GM10847 (cell line): ENCODE measurements around the gene LBP.

Source experiments
- POLR2A ChIP-seq: IDR thresholded peaks from 2 replicates; pipeline ENCODE4 v1.6.1; 2011; ENCODE audit not compliant: insufficient read length; ENCODE audit errors: extremely low read depth

The LBP gene

DNA sequence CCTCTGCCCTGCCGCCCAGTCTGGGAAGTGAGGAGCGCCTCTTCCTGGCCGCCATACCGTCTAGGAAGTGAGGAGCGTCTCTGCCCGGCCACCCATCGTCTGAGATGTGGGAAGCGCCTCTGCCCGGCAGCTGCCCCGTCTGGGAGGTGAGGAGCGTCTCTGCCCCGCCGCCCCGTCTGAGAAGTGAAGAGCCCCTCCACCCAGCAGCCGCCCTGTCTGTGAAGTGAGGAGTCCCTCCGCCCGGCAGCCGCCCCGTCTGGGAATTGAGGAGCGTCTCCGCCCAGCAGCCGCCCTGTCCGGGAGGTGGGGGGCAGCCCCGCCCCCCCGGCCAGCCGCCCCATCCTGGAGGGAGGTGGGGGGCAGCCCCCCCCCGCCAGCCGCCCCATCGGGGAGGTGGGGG lies 61.0 kb downstream of the LBP start:
- TF ChIP-seq POLR2A = no peak

GRCh38 chr20:38412877-38413577 lies 66.7 kb downstream of the LBP start:
- no peak for TF ChIP-seq POLR2A

GRCh38 chr20:38414769-38415450 lies 68.6 kb downstream of the LBP start:
- TF ChIP-seq POLR2A = no peak

- no peak for TF ChIP-seq POLR2A
These were observed 72.4 kb downstream of the LBP start for GRCh38 chr20:38418509-38419204.

DNA sequence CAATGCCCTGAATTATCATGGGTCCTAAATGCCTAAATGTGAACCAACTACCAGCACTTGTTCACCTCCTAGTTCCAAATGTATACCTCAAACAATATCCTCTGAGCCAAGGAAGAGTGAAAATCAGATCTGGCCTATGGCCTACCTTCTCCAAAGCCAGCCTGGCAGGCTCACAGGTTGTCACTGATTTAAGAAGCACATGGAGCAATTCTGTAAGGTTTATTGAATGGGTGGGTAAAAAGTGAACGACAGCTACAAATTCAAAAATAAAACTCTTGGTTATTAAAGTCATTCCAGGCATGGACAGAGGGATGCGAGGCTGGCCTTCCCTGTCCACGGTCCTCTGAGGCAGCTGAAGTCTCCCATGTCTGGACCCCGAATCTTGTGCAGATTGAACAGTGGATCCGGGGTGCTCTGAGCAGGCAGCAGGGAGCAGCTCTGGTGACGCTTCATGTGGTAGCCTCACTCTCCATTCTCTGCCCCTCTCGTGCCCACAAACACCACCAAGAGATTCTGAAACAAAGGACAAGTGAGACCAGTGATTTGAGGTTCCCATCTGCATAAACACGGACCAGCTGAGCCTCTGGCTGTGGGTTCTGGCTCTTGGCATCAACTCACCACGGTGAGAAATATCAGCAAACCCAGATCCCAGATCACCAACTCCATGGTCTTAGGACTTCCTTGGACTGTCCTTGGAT lies 74.3 kb downstream of the LBP start:
- no peak for TF ChIP-seq POLR2A

GRCh38 chr20:38421915-38422314 lies 75.6 kb downstream of the LBP start:
- TF ChIP-seq POLR2A = no peak

- TF ChIP-seq POLR2A = no peak
These were observed 77.3 kb downstream of the LBP start for GRCh38 chr20:38423541-38423940.

DNA sequence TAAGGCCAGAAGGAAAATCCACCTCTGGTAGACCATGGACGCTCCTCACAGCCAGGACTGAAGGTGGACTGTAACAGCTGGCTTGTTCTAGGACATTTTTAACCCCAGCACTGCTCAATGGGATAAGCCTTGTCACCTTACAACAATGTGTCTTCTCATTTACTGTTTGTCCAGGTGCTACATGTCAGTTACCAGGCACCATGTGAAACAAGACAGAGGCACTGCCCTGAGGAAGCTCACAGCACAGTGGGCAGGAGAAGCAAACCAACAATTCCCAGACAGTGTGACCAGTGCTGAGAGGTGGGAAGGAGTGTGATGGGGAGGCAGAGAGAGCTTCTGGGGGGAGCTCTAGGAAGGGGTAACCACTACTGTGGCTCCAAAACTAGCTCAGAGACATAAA lies 78.1 kb downstream of the LBP start:
- TF ChIP-seq POLR2A = no peak

DNA sequence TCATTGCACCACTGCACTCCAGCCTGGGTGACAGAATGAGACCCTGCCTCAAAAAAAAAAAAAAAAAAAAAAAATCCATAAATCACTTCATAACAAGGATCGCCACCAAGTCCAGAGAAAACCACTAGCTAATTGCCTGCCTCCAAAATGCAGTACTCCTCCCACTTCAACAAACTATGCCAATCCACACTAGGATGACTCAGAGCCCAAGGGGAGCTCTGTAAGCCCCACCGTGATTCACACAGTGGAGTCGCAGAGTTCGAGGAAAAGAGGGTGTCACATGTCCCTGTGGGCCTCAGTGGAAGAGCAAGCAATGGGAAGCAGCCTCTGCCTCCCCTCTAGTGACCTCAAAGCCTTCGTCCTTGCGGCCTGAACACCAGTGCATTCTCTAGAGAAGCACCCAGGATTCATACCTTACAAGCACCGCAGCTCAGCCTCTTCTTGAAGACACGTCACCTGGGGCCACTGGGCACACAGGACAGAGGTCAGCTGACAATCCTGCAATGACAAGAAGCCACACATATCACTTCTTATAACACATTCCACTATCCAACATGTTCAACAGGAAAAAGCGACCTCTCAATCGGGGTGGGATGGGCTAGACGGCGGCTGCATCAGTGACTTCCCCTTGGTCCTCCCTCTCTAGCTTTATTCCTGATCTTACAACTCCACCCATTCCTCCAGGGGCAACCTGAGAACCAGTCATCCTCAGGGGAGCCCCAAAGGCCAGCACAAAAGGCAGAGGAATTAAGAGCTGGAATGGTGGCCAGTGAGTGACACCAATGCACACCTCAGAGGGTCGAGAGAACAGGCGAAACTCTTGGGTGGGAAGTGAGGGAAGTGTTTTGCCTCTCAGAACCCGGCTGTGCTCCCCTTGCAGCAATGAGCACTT lies 80.0 kb downstream of the LBP start:
- TF ChIP-seq POLR2A = no peak
